Measurements from ENCODE around the gene MAGI3. TPM values are rescaled to one million over a fixed set of nuclear protein-coding genes. Genes with fewer than 3 reads are reported as not detected.

MAGI3 gene
- total and polyA plus RNA-seq, 2 donors (not counting 1 experiment from before 2014, with no cell fraction given) = 0.30 to 0.67 TPM

- H3K9me3 ChIP-seq (ENCODE audit: control extremely low read depth in 1 of 3, control insufficient read depth in 2 of 3, insufficient read depth in 1 of 3, low read length in 2 of 3) = peaks cover 0 to 16% (median 0%) of the 10 kb centered on the region in 3 donors
- H3K36me3 ChIP-seq (replicated peaks in 1 of 2; ENCODE audit: control extremely low read depth in 1 of 2, control insufficient read depth in 1 of 2, extremely low read depth in 1 of 2, insufficient read depth in 2 of 2, low read length in 1 of 2) = no peaks in the 10 kb centered on the region
- POLR2A ChIA-PET = no interaction called here
- no peak overlapping the region for H3K4me3 ChIP-seq (ENCODE audit: control extremely low read depth in 1 of 5, extremely low read depth in 1 of 5, insufficient read depth in 1 of 5, low read depth in 2 of 5, low read length in 4 of 5)
- WGBS (ENCODE audit: insufficient coverage) = 100% methylated on average over 2 of the region's 2 CpGs
- CTCF ChIA-PET = no interaction called here
- DNase-seq (no peak), ATAC-seq (ENCODE audit: low read depth) (no peak)
- intact Hi-C loops (cut with micrococcal nuclease) = no loop called here
- no peak for TF ChIP-seq EZH2 (IDR thresholded peaks at IDR 0.05; ENCODE audit: borderline replicate concordance, insufficient read depth, low read depth, low read length, poor library complexity, severe bottlenecking)
- TF ChIP-seq, protein P1, sequence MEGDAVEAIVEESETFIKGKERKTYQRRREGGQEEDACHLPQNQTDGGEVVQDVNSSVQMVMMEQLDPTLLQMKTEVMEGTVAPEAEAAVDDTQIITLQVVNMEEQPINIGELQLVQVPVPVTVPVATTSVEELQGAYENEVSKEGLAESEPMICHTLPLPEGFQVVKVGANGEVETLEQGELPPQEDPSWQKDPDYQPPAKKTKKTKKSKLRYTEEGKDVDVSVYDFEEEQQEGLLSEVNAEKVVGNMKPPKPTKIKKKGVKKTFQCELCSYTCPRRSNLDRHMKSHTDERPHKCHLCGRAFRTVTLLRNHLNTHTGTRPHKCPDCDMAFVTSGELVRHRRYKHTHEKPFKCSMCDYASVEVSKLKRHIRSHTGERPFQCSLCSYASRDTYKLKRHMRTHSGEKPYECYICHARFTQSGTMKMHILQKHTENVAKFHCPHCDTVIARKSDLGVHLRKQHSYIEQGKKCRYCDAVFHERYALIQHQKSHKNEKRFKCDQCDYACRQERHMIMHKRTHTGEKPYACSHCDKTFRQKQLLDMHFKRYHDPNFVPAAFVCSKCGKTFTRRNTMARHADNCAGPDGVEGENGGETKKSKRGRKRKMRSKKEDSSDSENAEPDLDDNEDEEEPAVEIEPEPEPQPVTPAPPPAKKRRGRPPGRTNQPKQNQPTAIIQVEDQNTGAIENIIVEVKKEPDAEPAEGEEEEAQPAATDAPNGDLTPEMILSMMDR (IDR thresholded peaks at IDR 0.05) = no peak
- H4K20me1 ChIP-seq (ENCODE audit: control insufficient read depth, insufficient read depth, low read length, poor library complexity, severe bottlenecking) = no peaks in the 10 kb centered on the region
- no peak overlapping the region for H3K4me2 ChIP-seq (replicated peaks; ENCODE audit: low read depth, low read length, poor library complexity, severe bottlenecking)
- Mint-ChIP-seq H3K4me1 (no peaks in the 10 kb centered on the region), H3K4me3 (no peak overlapping the region), H3K27ac (no peak overlapping the region), H3K27me3 (peaks cover 8% of the 10 kb centered on the region), H3K9me3 (ENCODE audit: insufficient read depth) (peaks cover 5% of the 10 kb centered on the region)
- H2AFZ ChIP-seq (ENCODE audit: insufficient read depth, low read depth, low read length, poor library complexity, severe bottlenecking) = no peak overlapping the region
- no peaks in the 10 kb centered on the region for H3K79me2 ChIP-seq (ENCODE audit: control insufficient read depth, insufficient read depth, low read length)
- peaks cover 0 to 2% (median 0%) of the 10 kb centered on the region in 4 experiments for H3K27me3 ChIP-seq (replicated peaks in 1 of 4; ENCODE audit: control extremely low read depth in 1 of 4, control insufficient read depth in 3 of 4, insufficient read depth in 4 of 4, low read length in 3 of 4)
- H3K4me1 ChIP-seq (ENCODE audit: control insufficient read depth in 2 of 2, insufficient read depth in 2 of 2, low read length in 2 of 2) = no peaks in the 10 kb centered on the region
- H3K27ac ChIP-seq (ENCODE audit: low read length in 2 of 2) = no peak overlapping the region
- H3K9ac ChIP-seq (ENCODE audit: low read length) = no peak overlapping the region
Observed at GRCh38 chr1:113557187-113557586, 166.9 kb downstream of the MAGI3 start.

- Mint-ChIP-seq H3K27ac (no peak overlapping the region), H3K9me3 (ENCODE audit: insufficient read depth) (peaks cover 10% of the 10 kb centered on the region)
- H3K36me3 ChIP-seq (replicated peaks in 1 of 2; ENCODE audit: control extremely low read depth in 1 of 2, control insufficient read depth in 1 of 2, extremely low read depth in 1 of 2, insufficient read depth in 2 of 2, low read length in 1 of 2) = no peaks in the 10 kb centered on the region
Observed at GRCh38 chr1:113565621-113566020, 175.3 kb downstream of the MAGI3 start.

More at GRCh38 chr1:113565621-113566020, 175.3 kb downstream of the MAGI3 start:
- no peaks in the 10 kb centered on the region for H3K27me3 Mint-ChIP-seq
- no peaks in the 10 kb centered on the region for H3K4me1 ChIP-seq (ENCODE audit: control insufficient read depth in 2 of 2, insufficient read depth in 2 of 2, low read length in 2 of 2)
- no peak for ATAC-seq (ENCODE audit: low read depth)
- H3K27ac ChIP-seq (ENCODE audit: low read length in 2 of 2) = no peak overlapping the region
- no peaks in the 10 kb centered on the region for H3K27me3 ChIP-seq (replicated peaks in 1 of 4; ENCODE audit: control extremely low read depth in 1 of 4, control insufficient read depth in 3 of 4, insufficient read depth in 4 of 4, low read length in 3 of 4)
- H3K9ac ChIP-seq (ENCODE audit: low read length) = no peak overlapping the region
- H3K4me1 Mint-ChIP-seq = no peaks in the 10 kb centered on the region
- no peak overlapping the region for H2AFZ ChIP-seq (ENCODE audit: insufficient read depth, low read depth, low read length, poor library complexity, severe bottlenecking)
- H3K4me3 ChIP-seq (ENCODE audit: control extremely low read depth in 1 of 5, extremely low read depth in 1 of 5, insufficient read depth in 1 of 5, low read depth in 2 of 5, low read length in 4 of 5) = no peak overlapping the region
- no peaks in the 10 kb centered on the region for H4K20me1 ChIP-seq (ENCODE audit: control insufficient read depth, insufficient read depth, low read length, poor library complexity, severe bottlenecking)
- no peak for DNase-seq
- H3K9me3 ChIP-seq (ENCODE audit: control extremely low read depth in 1 of 3, control insufficient read depth in 2 of 3, insufficient read depth in 1 of 3, low read length in 2 of 3) = peaks cover 0 to 3% (median 2%) of the 10 kb centered on the region in 3 donors
- H3K79me2 ChIP-seq (ENCODE audit: control insufficient read depth, insufficient read depth, low read length) = no peaks in the 10 kb centered on the region
- H3K4me2 ChIP-seq (replicated peaks; ENCODE audit: low read depth, low read length, poor library complexity, severe bottlenecking) = no peak overlapping the region
- no peak for TF ChIP-seq EZH2 (IDR thresholded peaks at IDR 0.05; ENCODE audit: borderline replicate concordance, insufficient read depth, low read depth, low read length, poor library complexity, severe bottlenecking)
- TF ChIP-seq, protein P1 (IDR thresholded peaks at IDR 0.05) = no peak
- intact Hi-C loops (cut with micrococcal nuclease) = no loop called here
- no peak overlapping the region for H3K4me3 Mint-ChIP-seq
- ChIA-PET CTCF (no interaction called here), POLR2A (no interaction called here)

All from B cell (primary cell).